Measurements from ENCODE around the gene H2BK1. TPM values are rescaled to one million over a fixed set of nuclear protein-coding genes. Genes with fewer than 3 reads are reported as not detected.

H2BK1 gene
- total RNA-seq, 1 donor: not detected

GRCh38 chr7:151232091-151232916 is 22.0 kb upstream of the H2BK1 start, which contains the start of gene CHPF2:
CHPF2 (plus strand) TSS chr7:151232483; CDS start chr7:151234012, 1,529 bp downstream.
- peak within 1 kb of the TSS; percentile 98 for H3K4me3 ChIP-seq (ENCODE audit: low read depth, low read length)
- peak; percentile 86 for DNase-seq (ENCODE audit: low read depth)
- TF ChIP-seq, protein P1, sequence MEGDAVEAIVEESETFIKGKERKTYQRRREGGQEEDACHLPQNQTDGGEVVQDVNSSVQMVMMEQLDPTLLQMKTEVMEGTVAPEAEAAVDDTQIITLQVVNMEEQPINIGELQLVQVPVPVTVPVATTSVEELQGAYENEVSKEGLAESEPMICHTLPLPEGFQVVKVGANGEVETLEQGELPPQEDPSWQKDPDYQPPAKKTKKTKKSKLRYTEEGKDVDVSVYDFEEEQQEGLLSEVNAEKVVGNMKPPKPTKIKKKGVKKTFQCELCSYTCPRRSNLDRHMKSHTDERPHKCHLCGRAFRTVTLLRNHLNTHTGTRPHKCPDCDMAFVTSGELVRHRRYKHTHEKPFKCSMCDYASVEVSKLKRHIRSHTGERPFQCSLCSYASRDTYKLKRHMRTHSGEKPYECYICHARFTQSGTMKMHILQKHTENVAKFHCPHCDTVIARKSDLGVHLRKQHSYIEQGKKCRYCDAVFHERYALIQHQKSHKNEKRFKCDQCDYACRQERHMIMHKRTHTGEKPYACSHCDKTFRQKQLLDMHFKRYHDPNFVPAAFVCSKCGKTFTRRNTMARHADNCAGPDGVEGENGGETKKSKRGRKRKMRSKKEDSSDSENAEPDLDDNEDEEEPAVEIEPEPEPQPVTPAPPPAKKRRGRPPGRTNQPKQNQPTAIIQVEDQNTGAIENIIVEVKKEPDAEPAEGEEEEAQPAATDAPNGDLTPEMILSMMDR (IDR thresholded peaks at IDR 0.05; ENCODE audit: insufficient read depth, low read depth, low read length): no peak

- TF ChIP-seq, protein P1 (IDR thresholded peaks at IDR 0.05; ENCODE audit: insufficient read depth, low read depth, low read length): no peak
- H3K4me3 ChIP-seq (ENCODE audit: low read depth, low read length): no peak overlapping the region
- no peak for DNase-seq (ENCODE audit: low read depth)
These were observed 20.8 kb upstream of the H2BK1 start for GRCh38 chr7:151231080-151231479.

DNA sequence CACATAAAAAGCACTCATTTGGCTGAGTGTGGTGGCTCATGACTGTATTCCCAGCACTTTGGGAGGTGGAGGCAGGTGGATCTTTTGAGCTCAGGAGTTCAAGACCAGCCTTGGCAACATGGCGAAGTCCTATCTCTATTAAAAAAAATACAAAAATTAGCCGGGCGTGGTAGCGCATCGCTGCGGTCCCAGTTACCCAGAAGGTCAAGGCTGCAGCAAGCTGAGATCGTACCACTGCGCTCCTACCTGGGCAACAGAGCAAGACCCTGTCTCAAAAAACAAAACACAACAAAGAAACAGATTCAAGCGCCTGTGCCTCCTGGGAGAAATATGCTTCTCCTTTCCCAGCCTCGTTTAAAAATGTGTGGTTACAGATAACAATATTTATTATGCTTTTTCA is 19.0 kb upstream of the H2BK1 start:
- TF ChIP-seq, protein P1 (IDR thresholded peaks at IDR 0.05; ENCODE audit: insufficient read depth, low read depth, low read length): no peak
- no peak for DNase-seq (ENCODE audit: low read depth)
- H3K4me3 ChIP-seq (ENCODE audit: low read depth, low read length): no peak overlapping the region

GRCh38 chr7:151228024-151228866 is 18.0 kb upstream of the H2BK1 start:
- H3K4me3 ChIP-seq (ENCODE audit: low read depth, low read length): peak overlapping the region; percentile 72
- DNase-seq (ENCODE audit: low read depth): no peak
- TF ChIP-seq, protein P1 (IDR thresholded peaks at IDR 0.05; ENCODE audit: insufficient read depth, low read depth, low read length): no peak

DNA sequence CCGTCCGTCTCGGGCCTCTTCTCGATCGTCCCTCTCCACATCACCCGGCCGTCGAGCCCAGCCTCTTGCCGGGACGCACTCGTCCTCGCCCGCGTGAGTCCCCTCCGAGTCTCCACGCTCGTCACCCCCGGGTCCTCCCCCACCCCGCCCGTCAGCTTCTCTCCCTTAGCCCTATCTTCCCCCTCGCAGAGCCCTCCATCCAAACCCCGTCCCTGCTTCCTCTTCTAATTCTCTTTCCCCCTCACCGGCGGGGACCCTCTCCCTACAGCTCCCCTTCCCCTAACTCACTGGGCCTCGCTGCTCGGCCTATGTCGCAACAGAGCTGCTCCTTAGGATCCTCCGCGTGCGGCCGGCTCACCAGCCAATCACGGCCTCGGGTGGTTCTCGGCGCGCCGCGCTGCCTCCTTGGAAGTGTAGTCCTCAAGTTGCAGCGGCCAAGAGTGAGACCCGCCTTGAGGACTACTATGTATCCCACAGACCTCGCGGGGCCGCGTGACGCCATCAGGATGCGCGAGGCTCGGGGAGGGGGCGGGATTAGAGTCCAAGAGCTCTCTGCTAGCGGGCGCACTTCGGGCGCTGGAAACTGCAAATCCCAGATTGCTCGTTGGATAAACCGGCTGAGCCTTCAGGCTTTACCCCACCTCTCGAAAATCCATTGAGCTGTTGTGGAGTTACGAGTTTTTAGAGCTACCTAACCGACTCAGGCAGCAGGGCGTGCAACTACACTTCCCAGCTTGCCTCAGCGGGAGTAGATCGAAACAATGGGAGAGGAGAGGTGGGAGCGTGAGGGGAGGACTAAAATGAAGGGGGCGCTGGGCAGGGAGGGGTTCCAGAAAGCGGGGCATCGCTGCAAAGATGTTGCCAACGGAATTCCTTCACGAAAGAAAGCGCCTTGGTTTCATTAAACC is 16.8 kb upstream of the H2BK1 start, which contains the start of gene ABCF2:
Gene ABCF2 (minus strand): TSS at position 331 of the 908 bp plus-strand sequence. CDS start 747 bp downstream, outside the sequence.
- H3K4me3 ChIP-seq (ENCODE audit: low read depth, low read length): peak within 1 kb of the TSS; percentile 72
- TF ChIP-seq, protein P1 (IDR thresholded peaks at IDR 0.05; ENCODE audit: insufficient read depth, low read depth, low read length): no peak
- peak; percentile 99 for DNase-seq (ENCODE audit: low read depth)

- H3K4me3 ChIP-seq (ENCODE audit: low read depth, low read length): peak overlapping the region; percentile 72
- TF ChIP-seq, protein P1 (IDR thresholded peaks at IDR 0.05; ENCODE audit: insufficient read depth, low read depth, low read length): no peak
- no peak for DNase-seq (ENCODE audit: low read depth)
These were observed 16.2 kb upstream of the H2BK1 start for GRCh38 chr7:151226560-151226874.
